DND-41 (cell line): ENCODE measurements around the gene FOXP1.

Source experiments
- ATAC-seq: fragments of 200-7000 bp; cut with Tn5 transposase; 3 replicates; pipeline ENCODE4 v1.9.1; 2021; ENCODE audit warnings: low read depth; ENCODE audit not compliant: insufficient read depth
- DNase-seq: peaks from one replicate; pipeline ENCODE4 v3.0.0-alpha.2; 2020
- H2AFZ ChIP-seq: 2 replicates; pipeline ENCODE4 v1.6.0; 2012; ENCODE audit warnings: low read depth, low read length
- H3K27ac ChIP-seq: 2 replicates; pipeline ENCODE4 v1.5.1; 2012; ENCODE audit warnings: low read length, inconsistent platforms
- H3K27me3 ChIP-seq: fragments of 200-600 bp; sonication (generic); 2 replicates; pipeline ENCODE4 v1.6.0; 2012; ENCODE audit warnings: low read length, mild to moderate bottlenecking, inconsistent platforms; ENCODE audit not compliant: insufficient read depth, poor library complexity
- H3K36me3 ChIP-seq: 2 replicates; pipeline ENCODE4 v1.5.1; 2012; ENCODE audit warnings: low read length, inconsistent platforms; ENCODE audit not compliant: insufficient read depth
- H3K4me1 ChIP-seq: 2 replicates; pipeline ENCODE4 v1.5.1; 2012; ENCODE audit warnings: mild to moderate bottlenecking, low read length; ENCODE audit not compliant: insufficient read depth
- H3K4me2 ChIP-seq: 2 replicates; pipeline ENCODE4 v1.6.0; 2012; ENCODE audit warnings: mild to moderate bottlenecking, moderate library complexity, low read length, inconsistent platforms; ENCODE audit not compliant: insufficient read depth
- H3K4me3 ChIP-seq, 2 experiments: fragments of 200-600 bp in 1 of 2; shearing (Covaris generic) in 1 of 2; 2 replicates each; pipeline ENCODE4 v1.5.1; 2012 to 2016; ENCODE audit warnings: inconsistent platforms in 2 of 2, low read length in 2 of 2, mild to moderate bottlenecking in 2 of 2, low read depth in 1 of 2, moderate library complexity in 1 of 2
- H3K79me2 ChIP-seq: 2 replicates; pipeline ENCODE4 v1.6.0; 2012; ENCODE audit warnings: low read length, inconsistent platforms; ENCODE audit not compliant: insufficient read depth
- H3K9ac ChIP-seq: 2 replicates; pipeline ENCODE4 v1.6.0; 2012; ENCODE audit warnings: low read depth, mild to moderate bottlenecking, inconsistent platforms, low read length, moderate library complexity
- H3K9me3 ChIP-seq: 2 replicates; pipeline ENCODE4 v1.5.1; 2012; ENCODE audit warnings: low read length, moderate library complexity, mild to moderate bottlenecking, inconsistent platforms; ENCODE audit not compliant: insufficient read depth, severe bottlenecking
- H4K20me1 ChIP-seq: 2 replicates; pipeline ENCODE4 v1.6.0; 2012; ENCODE audit warnings: low read length; ENCODE audit not compliant: insufficient read depth
- CTCF ChIP-seq: IDR thresholded peaks from 2 replicates; pipeline ENCODE4 v1.5.1; 2012; ENCODE audit warnings: borderline replicate concordance, low read length, moderate library complexity, mild to moderate bottlenecking; ENCODE audit not compliant: poor library complexity, severe bottlenecking; ENCODE audit errors: extremely low read depth
- EZH2 ChIP-seq: IDR thresholded peaks from 3 replicates; pipeline ENCODE4 v1.6.1; 2012; ENCODE audit warnings: borderline replicate concordance, low read depth, mild to moderate bottlenecking, moderate library complexity, low read length, inconsistent platforms; ENCODE audit not compliant: severe bottlenecking

FOXP1 gene

GRCh38 chr3:71244153-71244825 lies 339.2 kb downstream of the FOXP1 start:
- Histone ChIP-seq H3K27me3 (no peaks in the 10 kb centered on the region), H3K36me3 (no peaks in the 10 kb centered on the region), H3K79me2 (no peaks in the 10 kb centered on the region), H4K20me1 (peaks cover 8% of the 10 kb centered on the region; the same call in 1 of the 2 replicates), H3K4me1 (no peaks in the 10 kb centered on the region), H3K27ac (no peak overlapping the region), H3K9ac (no peak overlapping the region), H2AFZ (no peak overlapping the region), H3K9me3 (no peaks in the 10 kb centered on the region), H3K4me2 (no peak overlapping the region), H3K4me3 (no peak overlapping the region)
- TF ChIP-seq EZH2 (no peak), CTCF (no peak)
- DNase-seq = no peak
- ATAC-seq = no peak

DNA sequence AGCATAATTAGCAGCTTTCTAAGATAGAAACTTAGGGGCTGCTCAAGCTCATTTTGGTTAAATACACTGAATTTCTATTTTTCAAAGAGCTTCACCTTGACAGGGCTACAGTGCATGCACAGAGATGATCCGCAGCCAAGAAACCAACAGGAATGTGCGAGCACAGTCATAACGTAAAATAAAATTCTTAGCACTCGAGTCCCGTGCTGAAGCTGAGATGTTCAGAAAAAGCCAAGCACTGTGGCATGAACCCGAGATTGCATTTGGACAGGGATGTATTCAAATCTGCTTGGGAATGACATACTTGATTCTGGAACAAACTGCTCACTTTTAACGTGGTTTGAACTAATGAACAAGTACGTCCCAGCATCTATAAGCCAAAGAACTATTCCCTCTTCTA lies 340.3 kb downstream of the FOXP1 start:
- Histone ChIP-seq H3K36me3 (no peaks in the 10 kb centered on the region), H3K27me3 (no peaks in the 10 kb centered on the region), H3K9me3 (no peaks in the 10 kb centered on the region), H4K20me1 (peaks cover 8% of the 10 kb centered on the region; the same call in 1 of the 2 replicates), H3K9ac (no peak overlapping the region), H3K79me2 (no peaks in the 10 kb centered on the region), H3K4me1 (no peaks in the 10 kb centered on the region), H3K27ac (no peak overlapping the region), H3K4me2 (no peak overlapping the region), H3K4me3 (no peak overlapping the region), H2AFZ (no peak overlapping the region)
- DNase-seq (no peak), ATAC-seq (no peak)
- TF ChIP-seq CTCF = no peak

- ATAC-seq (no peak), DNase-seq (no peak)
- TF ChIP-seq CTCF (no peak), EZH2 (no peak)
- H3K27ac ChIP-seq = no peak overlapping the region
- no peak overlapping the region for H3K4me3 ChIP-seq
- H2AFZ ChIP-seq = no peak overlapping the region
- H3K9me3 ChIP-seq = no peaks in the 10 kb centered on the region
- no peaks in the 10 kb centered on the region for H3K27me3 ChIP-seq
- H3K4me2 ChIP-seq = no peak overlapping the region
- H3K4me1 ChIP-seq = no peaks in the 10 kb centered on the region
- H3K36me3 ChIP-seq = no peaks in the 10 kb centered on the region
- H3K79me2 ChIP-seq = no peaks in the 10 kb centered on the region
- 0 out of 2 replicates have a peak, but pooled peaks cover under 1% of the 10 kb centered on the region for H4K20me1 ChIP-seq
- H3K9ac ChIP-seq = no peak overlapping the region
Measured at GRCh38 chr3:71241981-71242560, 341.5 kb downstream of the FOXP1 start.
